ENCODE measurements around the gene IRF2BP2.

IRF2BP2 gene

GRCh38 chr1:234633246-234634003, 23.4 kb upstream of the IRF2BP2 start:
- DNase-seq = no peak

DNA sequence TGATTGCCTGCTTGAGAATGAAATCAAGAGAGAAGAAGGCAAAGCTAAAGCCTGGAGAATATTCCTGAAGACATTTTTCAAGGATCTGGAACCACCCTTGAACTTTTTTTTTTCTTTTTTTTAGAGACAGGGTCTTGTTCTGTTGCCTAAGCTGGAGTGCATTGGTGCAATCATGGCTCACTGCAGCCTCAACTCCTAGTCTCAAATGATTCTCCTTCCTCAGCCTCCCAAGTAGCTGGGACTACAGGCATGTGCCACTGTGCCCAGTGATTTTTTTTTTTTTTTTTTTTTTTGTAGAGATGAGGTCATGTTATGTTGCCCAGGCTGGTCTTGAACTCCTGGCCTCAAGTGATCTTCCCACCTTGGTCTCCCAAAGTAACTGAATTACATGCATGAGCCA, 22.2 kb upstream of the IRF2BP2 start:
- DNase-seq = no peak

GRCh38 chr1:234631721-234632125, 21.7 kb upstream of the IRF2BP2 start:
- no peak for DNase-seq

DNA sequence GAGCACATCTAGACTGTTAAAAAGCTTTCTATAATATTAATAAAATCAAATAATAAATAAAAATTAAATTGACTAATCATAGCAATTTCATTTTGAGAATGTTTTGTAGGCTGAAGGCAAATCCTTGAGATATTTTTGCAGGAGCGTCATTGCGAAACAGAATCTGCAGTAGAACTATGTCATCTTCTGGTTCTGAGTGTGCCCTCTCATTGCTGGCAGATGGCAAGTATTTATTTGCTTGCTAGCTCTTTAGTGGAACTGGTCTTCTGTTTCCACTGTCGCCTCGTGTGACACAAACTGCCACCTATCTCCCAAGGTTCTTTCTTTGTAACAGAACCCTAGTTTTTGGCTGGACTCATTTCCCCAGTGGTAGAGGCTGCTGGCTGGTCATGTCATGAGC, 19.0 kb upstream of the IRF2BP2 start:
- DNase-seq = no peak

DNA sequence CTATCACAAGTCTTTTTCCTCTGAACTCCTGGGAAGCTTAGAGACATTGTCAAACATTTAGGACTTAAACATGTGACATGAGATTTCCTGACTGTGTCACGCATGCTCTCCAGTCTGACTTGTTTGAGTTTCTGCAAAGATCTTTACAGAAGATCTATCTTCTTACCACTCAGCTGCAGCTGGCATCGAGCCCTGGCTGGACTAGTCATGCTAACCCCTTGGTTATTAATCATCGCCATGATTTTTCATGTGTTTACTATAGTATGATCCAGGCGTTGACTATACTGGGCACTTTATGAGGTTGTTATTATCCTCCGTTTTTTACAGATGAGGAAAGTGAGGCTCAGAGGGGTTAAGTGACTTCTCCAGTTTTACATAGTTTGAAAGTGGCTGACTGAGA, 18.1 kb upstream of the IRF2BP2 start:
- DNase-seq = no peak

DNA sequence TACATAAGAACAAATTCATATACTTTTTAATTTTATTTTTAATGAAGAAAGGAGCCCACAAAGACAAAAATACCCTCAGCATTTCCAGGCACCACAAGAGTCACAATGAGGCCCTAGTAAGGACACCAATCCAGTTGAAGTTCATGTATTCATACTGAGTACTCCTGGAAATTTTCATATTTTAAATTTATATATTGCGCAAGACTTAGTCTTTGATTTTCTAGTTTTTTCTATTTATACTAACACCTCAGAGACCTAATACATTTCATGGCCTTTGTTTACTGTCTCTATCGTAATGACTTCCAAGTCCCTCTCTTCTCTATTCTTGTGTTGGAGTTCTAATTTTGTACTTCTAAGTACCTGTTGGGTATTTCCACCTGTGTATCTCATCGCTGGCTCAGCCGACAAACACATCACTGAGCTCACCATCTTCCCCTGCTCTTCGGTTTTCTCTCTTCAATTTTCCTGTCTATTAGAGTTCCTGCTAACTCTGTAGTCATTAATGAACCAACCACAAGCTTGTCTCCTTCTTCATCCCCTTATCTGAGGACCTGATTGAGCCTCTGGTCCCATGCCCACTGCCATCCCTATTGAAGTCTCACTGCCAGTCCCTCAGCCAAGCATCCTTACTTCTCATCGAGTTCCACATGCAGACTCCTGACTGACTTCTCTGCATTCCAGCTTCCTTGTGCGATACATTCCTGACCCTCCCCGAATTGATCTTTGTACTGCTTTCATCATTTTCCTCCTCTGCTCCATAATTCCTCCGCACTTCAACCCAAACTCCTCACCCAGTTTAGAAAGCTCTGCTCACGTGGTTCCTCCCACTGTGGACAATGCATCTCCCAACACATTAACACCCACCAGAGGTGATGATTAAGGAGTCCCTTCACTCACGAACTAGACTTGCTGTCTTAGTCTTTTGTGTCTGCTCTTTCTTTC, 17.3 kb upstream of the IRF2BP2 start:
- DNase-seq = no peak

- no peak for DNase-seq
Measured at GRCh38 chr1:234626391-234626790, 16.4 kb upstream of the IRF2BP2 start.

GRCh38 chr1:234624724-234625117, 14.7 kb upstream of the IRF2BP2 start:
- no peak for DNase-seq

DNA sequence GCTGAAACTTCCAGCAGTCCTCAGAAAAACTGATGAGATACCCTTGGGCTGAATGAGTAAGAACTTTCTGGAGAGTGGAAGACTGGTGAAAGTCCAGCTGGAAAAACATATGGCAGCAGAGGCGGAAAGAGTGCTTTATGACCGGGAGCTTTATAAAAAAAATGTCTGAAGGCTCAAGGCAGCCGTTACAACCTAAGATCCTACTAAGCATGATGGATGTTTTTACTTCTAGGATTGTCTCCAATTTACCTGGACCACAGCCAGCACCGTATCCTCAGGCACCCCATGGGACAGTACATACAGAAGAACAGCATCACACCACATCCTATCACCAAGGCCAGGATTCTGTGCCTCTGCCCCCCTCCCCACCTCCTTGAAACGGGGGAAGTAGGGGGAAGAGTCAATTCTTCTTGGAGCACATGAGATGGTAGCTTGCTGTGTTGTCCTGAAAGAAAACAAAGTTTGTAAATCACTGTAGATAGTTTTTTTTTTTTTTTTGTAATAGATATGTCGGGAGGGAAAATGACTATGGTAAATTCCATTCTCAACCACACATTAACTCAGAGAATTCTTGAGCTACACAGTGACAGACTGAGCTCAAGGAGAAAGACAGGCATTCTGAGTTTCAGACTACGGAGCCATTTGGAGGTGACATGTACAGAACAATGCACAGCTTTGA, 11.8 kb upstream of the IRF2BP2 start:
- DNase-seq = no peak

GRCh38 chr1:234621127-234621468, 11.1 kb upstream of the IRF2BP2 start:
- no peak for DNase-seq

GRCh38 chr1:234620272-234621126, 10.5 kb upstream of the IRF2BP2 start:
- DNase-seq = no peak

- peak; percentile 65 for DNase-seq
Measured at GRCh38 chr1:234619794-234620247, 9.8 kb upstream of the IRF2BP2 start.

- DNase-seq = no peak
Measured at GRCh38 chr1:234619071-234619480, 9.1 kb upstream of the IRF2BP2 start.

- DNase-seq = no peak
Measured at GRCh38 chr1:234618737-234619049, 8.7 kb upstream of the IRF2BP2 start.

DNA sequence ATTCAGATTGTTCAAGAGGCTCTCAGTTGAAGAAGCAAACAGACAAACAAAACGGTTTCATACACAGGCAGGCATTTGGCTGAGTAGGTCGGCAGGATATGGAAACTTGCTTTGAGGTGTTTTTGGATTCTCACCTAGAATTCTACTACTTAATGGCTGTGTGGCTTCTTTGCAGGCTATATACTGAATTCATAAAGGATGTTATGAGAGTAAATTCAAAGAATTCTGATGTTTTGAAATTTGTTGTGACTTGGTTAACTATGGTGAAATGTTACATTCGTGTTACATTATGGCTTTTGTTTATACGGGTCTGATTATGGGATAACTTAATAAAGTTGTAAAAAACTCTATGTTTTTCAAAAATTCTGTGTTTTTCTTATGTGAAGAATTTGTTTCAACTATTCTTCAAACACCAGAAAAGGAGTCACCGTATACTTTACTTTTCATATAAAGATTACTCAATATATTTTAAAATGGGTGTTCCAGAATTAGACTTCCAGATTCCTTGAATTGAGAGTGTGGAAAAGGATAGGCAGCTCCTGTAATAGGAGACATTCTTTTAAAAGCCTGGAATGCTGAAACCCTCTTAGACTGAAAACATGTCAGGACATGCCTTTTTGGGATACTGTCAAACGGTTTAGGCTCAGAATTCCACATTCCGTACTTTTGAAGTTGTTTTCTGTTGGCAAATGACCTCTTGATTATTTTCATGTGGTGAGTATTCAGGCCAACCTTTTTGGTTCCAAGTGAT, 8.2 kb upstream of the IRF2BP2 start:
- no peak for DNase-seq

DNA sequence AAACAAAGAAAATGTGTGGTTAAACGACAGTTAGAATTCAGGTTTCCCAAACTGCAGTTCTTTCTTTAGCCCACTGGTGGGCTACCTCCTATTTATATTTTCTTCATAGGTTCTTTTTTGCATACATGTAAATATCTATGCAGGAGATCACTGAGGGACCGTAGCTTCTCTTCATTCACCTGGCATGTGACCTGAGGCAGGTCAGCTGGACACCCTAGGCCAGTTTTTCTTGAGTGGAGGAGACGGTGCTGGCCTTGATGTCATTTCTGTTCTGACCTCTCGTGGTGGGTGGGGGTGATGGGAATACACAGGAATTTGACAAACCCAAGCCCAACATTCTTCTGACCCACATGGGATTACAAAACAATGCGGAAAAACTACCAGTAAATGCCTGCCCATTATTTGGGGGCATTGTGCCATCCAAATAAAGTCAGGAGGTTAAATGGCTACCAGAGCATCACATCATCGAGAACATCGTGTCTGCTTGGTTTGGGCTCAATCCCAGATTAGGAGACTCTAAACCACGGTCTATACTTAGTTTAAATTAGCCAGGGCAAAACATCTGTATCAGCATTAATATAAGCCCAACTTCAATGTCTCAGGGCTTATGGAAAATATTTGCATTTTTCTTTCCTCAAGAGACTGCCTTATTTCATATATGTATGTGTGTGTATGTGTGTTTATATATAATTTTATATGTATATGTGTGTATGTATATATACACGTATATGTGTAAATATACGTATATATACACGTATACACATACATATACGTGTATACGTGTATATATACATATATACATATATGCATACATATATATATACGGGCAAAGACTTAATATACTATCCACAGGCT, 7.4 kb upstream of the IRF2BP2 start:
- DNase-seq = no peak

GRCh38 chr1:234616644-234617043, 6.7 kb upstream of the IRF2BP2 start:
- no peak for DNase-seq

- no peak for DNase-seq
Measured at GRCh38 chr1:234614081-234614489, 4.1 kb upstream of the IRF2BP2 start.

DNA sequence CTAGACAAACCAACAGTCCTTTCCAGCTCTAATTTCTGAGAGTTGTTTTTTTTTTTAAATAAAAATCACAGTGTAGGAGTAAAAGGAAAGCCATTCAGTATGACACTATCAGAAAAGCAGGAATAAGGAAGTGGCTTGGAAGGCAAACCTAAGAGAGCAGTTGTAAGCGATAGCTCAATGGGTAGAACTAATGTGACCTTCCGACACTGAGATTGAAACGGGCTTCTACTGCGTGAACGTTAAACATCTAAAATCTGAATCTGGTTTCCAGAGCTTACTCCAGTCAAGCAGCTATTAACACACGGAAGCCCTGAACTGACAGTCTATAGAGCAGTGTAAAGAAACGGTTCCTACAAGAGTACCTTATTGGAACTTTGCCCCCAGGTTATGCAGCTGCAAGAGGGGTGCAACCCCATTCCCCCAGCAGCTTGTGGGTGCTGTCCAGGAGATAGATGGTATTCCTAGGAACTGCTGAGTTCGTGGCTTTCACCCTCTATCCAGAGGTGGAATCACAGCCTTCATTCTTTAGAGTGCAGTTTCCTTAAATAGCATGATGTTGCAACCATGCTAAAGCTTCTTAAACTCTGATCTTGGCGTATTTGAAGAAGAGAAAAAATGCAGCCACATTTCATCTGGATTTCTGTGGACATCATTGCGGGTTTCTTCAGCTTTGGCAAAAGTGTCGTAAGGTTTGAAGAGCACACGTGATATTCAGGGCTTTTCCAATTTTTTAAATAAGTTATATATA, 3.3 kb upstream of the IRF2BP2 start:
- peak; percentile 88 for DNase-seq

Measured in NCI-H2029 treated with DMSO at 0.1 percent for 48 hours (cell line).